WTC11 (cell line): ENCODE data around the gene RABEPK. TPM values are rescaled to one million over a fixed set of nuclear protein-coding genes. Genes with fewer than 3 reads are reported as not detected.

Experiments
- ATAC-seq: fragments of 200-7000 bp; cut with Tn5 transposase; 2 replicates; pipeline ENCODE4 v1.10.0; 2021; ENCODE audit warnings: mild to moderate bottlenecking, moderate library complexity
- CTCF ChIA-PET: fragments of 300-600 bp; sonication (Branson Sonifier 250); formaldehyde crosslinking; loops from one replicate; lab custom pipeline; 2021; ENCODE audit warnings: antibody characterized with exemption; lab: Charles Lee
- POLR2A ChIA-PET: fragments of 350-600 bp; sonication (Branson Sonifier 250); formaldehyde crosslinking; loops from one replicate; lab custom pipeline; 2021; ENCODE audit warnings: antibody characterized with exemption; lab: Charles Lee
- DNase-seq: peaks from one replicate; pipeline ENCODE4 v3.0.0; 2021; ENCODE audit warnings: low spot score
- H3K27ac Mint-ChIP-seq: 2 replicates; pipeline ENCODE4 v1.8.0; 2021; ENCODE audit warnings: mixed read lengths
- H3K27me3 Mint-ChIP-seq: 2 replicates; pipeline ENCODE4 v1.8.0; 2021; ENCODE audit warnings: low read depth, mild to moderate bottlenecking, moderate library complexity, mixed read lengths
- H3K36me3 Mint-ChIP-seq: 2 replicates; pipeline ENCODE4 v1.8.0; 2021; ENCODE audit warnings: mixed read lengths
- H3K4me1 Mint-ChIP-seq: 2 replicates; pipeline ENCODE4 v1.8.0; 2022; ENCODE audit warnings: mixed read lengths
- H3K4me3 Mint-ChIP-seq: 2 replicates; pipeline ENCODE4 v1.8.0; 2021; ENCODE audit warnings: mild to moderate bottlenecking, moderate library complexity, mixed read lengths
- H3K9me3 Mint-ChIP-seq: 2 replicates; pipeline ENCODE4 v1.8.0; 2021; ENCODE audit warnings: mixed read lengths
- ATF1 ChIP-seq: sonication (generic); formaldehyde crosslinking; IDR thresholded peaks from 2 replicates; pipeline ENCODE4 v1.8.1; 2023; ENCODE audit warnings: mild to moderate bottlenecking, moderate library complexity, missing genetic modification reagents
- CREB1 ChIP-seq: sonication (generic); formaldehyde crosslinking; IDR thresholded peaks from 2 replicates; pipeline ENCODE4 v1.8.0; 2023; ENCODE audit warnings: mild to moderate bottlenecking, missing genetic modification reagents
- CREM ChIP-seq: sonication (generic); formaldehyde crosslinking; IDR thresholded peaks from 2 replicates; pipeline ENCODE4 v1.8.1; 2022; ENCODE audit warnings: mild to moderate bottlenecking, missing genetic modification reagents, moderate library complexity
- FOXK1 ChIP-seq: sonication (generic); formaldehyde crosslinking; IDR thresholded peaks from 2 replicates; pipeline ENCODE4 v1.8.0; 2022; ENCODE audit warnings: mild to moderate bottlenecking, moderate library complexity, missing genetic modification reagents
- HMGXB4 ChIP-seq: sonication (generic); formaldehyde crosslinking; IDR thresholded peaks from 2 replicates; pipeline ENCODE4 v1.8.1; 2023; ENCODE audit warnings: mild to moderate bottlenecking, moderate library complexity, missing genetic modification reagents
- IRF1 ChIP-seq: sonication (generic); formaldehyde crosslinking; IDR thresholded peaks from 2 replicates; pipeline ENCODE4 v1.8.0; 2023; ENCODE audit warnings: missing genetic modification reagents
- KAT7 ChIP-seq: sonication (generic); formaldehyde crosslinking; IDR thresholded peaks from 2 replicates; pipeline ENCODE4 v1.8.1; 2023; ENCODE audit warnings: missing genetic modification reagents, mild to moderate bottlenecking, borderline replicate concordance
- MAX ChIP-seq: sonication (generic); formaldehyde crosslinking; IDR thresholded peaks from 2 replicates; pipeline ENCODE4 v1.8.0; 2022; ENCODE audit warnings: mild to moderate bottlenecking, missing genetic modification reagents
- MLX ChIP-seq: sonication (generic); formaldehyde crosslinking; IDR thresholded peaks from 2 replicates; pipeline ENCODE4 v1.8.1; 2023; ENCODE audit warnings: mild to moderate bottlenecking, missing genetic modification reagents, moderate library complexity
- MXD4 ChIP-seq: fragments of 250-450 bp; sonication (Bioruptor Pico); IDR thresholded peaks from 2 replicates; pipeline ENCODE4 v1.8.0; 2021; ENCODE audit warnings: mild to moderate bottlenecking, moderate library complexity, borderline replicate concordance
- MYBL2 ChIP-seq: sonication (generic); formaldehyde crosslinking; IDR thresholded peaks from 2 replicates; pipeline ENCODE4 v1.8.1; 2023; ENCODE audit warnings: mild to moderate bottlenecking, moderate library complexity, missing genetic modification reagents
- NFE2L1 ChIP-seq: sonication (generic); formaldehyde crosslinking; IDR thresholded peaks from 2 replicates; pipeline ENCODE4 v1.8.1; 2023; ENCODE audit warnings: missing genetic modification reagents
- NFYB ChIP-seq: sonication (generic); formaldehyde crosslinking; conservative IDR thresholded peaks from 2 replicates; pipeline ENCODE4 v1.8.0; 2022; ENCODE audit warnings: low read depth, missing genetic modification reagents
- OVOL2 ChIP-seq: fragments of 250-450 bp; sonication (Bioruptor Pico); IDR thresholded peaks from 2 replicates; pipeline ENCODE4 v1.9.0; 2021; ENCODE audit warnings: mild to moderate bottlenecking, borderline replicate concordance
- RELA ChIP-seq: sonication (generic); formaldehyde crosslinking; IDR thresholded peaks from 2 replicates; pipeline ENCODE4 v1.8.1; 2022; ENCODE audit warnings: missing genetic modification reagents, mild to moderate bottlenecking, borderline replicate concordance
- SMAD3 ChIP-seq: sonication (generic); formaldehyde crosslinking; IDR thresholded peaks from 2 replicates; pipeline ENCODE4 v1.8.0; 2022; ENCODE audit warnings: missing genetic modification reagents, mild to moderate bottlenecking, borderline replicate concordance
- SOX15 ChIP-seq: fragments of 250-450 bp; sonication (Bioruptor Pico); IDR thresholded peaks from 2 replicates; pipeline ENCODE4 v1.9.0; 2021; ENCODE audit warnings: mild to moderate bottlenecking
- SP1 ChIP-seq: sonication (generic); formaldehyde crosslinking; conservative IDR thresholded peaks from 2 replicates; pipeline ENCODE4 v1.8.1; 2022; ENCODE audit warnings: missing genetic modification reagents
- TEAD4 ChIP-seq: sonication (generic); formaldehyde crosslinking; IDR thresholded peaks from 2 replicates; pipeline ENCODE4 v1.8.0; 2022; ENCODE audit warnings: mild to moderate bottlenecking, missing genetic modification reagents
- ZNF121 ChIP-seq: sonication (generic); formaldehyde crosslinking; IDR thresholded peaks from 2 replicates; pipeline ENCODE4 v1.8.0; 2023; ENCODE audit warnings: missing genetic modification reagents
- ZNF232 ChIP-seq: sonication (generic); formaldehyde crosslinking; IDR thresholded peaks from 2 replicates; pipeline ENCODE4 v1.8.0; 2022; ENCODE audit warnings: mild to moderate bottlenecking, missing genetic modification reagents
- ZNF423 ChIP-seq: fragments of 250-450 bp; sonication (Bioruptor Pico); IDR thresholded peaks from 2 replicates; pipeline ENCODE4 v2.1.2; 2022; ENCODE audit warnings: mild to moderate bottlenecking, moderate library complexity
- ZNF425 ChIP-seq: fragments of 250-450 bp; sonication (Bioruptor Pico); conservative IDR thresholded peaks from 2 replicates; pipeline ENCODE4 v1.9.0; 2021; ENCODE audit warnings: mild to moderate bottlenecking
- total RNA-seq: library from RNA; stranded (reverse); gene quantifications from 3 replicates; pipeline ENCODE4 v1.2.3, GENCODE V29; 2021

The RABEPK gene
- total RNA-seq, 1 experiment from 2014 or later, result 25.5 TPM

- peaks cover 2% of the 10 kb centered on the region; the same call in 1 of the 2 replicates for H3K27me3 Mint-ChIP-seq
- DNase-seq (no peak), ATAC-seq (no peak)
- peak overlapping the region; percentile 100 for H3K27ac Mint-ChIP-seq
- CTCF ChIA-PET, result interaction anchor here (0.6 to 1.9 kb wide), 3 partner anchors 16 to 213 kb away, joined by 4 to 14 read pairs (median 12); no protein-coding TSS in a partner anchor
- POLR2A ChIA-PET, result no interaction called here
- TF ChIP-seq ZNF121 (CRISPR knock-in tag), result peak; percentile 51; the same call in 1 of the 2 replicates
- no peak for TF ChIP-seq SP1 (CRISPR knock-in tag)
- no peak for TF ChIP-seq ZNF232
- no peak for TF ChIP-seq CREM
- TF ChIP-seq ZNF423 (CRISPR knock-in tag), result no peak
- H3K4me3 Mint-ChIP-seq, result peak overlapping the region; percentile 98
- H3K9me3 Mint-ChIP-seq, result no peaks in the 10 kb centered on the region
- H3K4me1 Mint-ChIP-seq, result peaks cover 30% of the 10 kb centered on the region
- peaks cover 60% of the 10 kb centered on the region for H3K36me3 Mint-ChIP-seq
Observed at GRCh38 chr9:125239631-125240597, 39.6 kb downstream of the RABEPK start.

GRCh38 chr9:125240649-125240999 lies 40.3 kb downstream of the RABEPK start:
- Mint-ChIP-seq H3K9me3 (no peaks in the 10 kb centered on the region), H3K27ac (peak overlapping the region; percentile 100), H3K4me1 (peaks cover 30% of the 10 kb centered on the region), H3K36me3 (peaks cover 55% of the 10 kb centered on the region), H3K4me3 (peak overlapping the region; percentile 98), H3K27me3 (peaks cover 2% of the 10 kb centered on the region; the same call in 1 of the 2 replicates)
- DNase-seq (no peak), ATAC-seq (no peak)
- CTCF ChIA-PET, result interaction anchor here (1.1 to 1.9 kb wide), 4 partner anchors 15 to 167 kb away, joined by 3 to 14 read pairs (median 8); no protein-coding TSS in a partner anchor
- POLR2A ChIA-PET, result interaction anchor here (1.3 to 2.0 kb wide), 8 partner anchors 15 to 370 kb away, joined by 3 to 16 read pairs (median 4); partner anchors contain the start of gene RABEPK
- TF ChIP-seq CREB1 (no peak), ATF1 (peak; percentile 22; the same call in 1 of the 2 replicates), KAT7 (0 out of 2 replicates have a peak, but pooled peaks have one; percentile 44), HMGXB4 (CRISPR knock-in tag) (0 out of 2 replicates have a peak, but pooled peaks have one; percentile 59), IRF1 (no peak), MLX (CRISPR knock-in tag) (no peak), ZNF232 (0 out of 2 replicates have a peak, but pooled peaks have one; percentile 61), RELA (CRISPR knock-in tag) (no peak), MXD4 (CRISPR knock-in tag) (no peak), MAX (peak; percentile 38; the same call in 1 of the 2 replicates)

GRCh38 chr9:125241000-125241862 lies 40.9 kb downstream of the RABEPK start, which contains the start of gene HSPA5:
TSS of gene HSPA5 (minus strand) at chr9:125241343. CDS start at chr9:125241126, 217 bp downstream.
- H3K27me3 Mint-ChIP-seq, result peaks cover 2% of the 10 kb centered on the region; the same call in 1 of the 2 replicates
- ChIA-PET CTCF (interaction anchor here (0.7 to 1.9 kb wide), 7 partner anchors 15 to 467 kb away, joined by 3 to 14 read pairs (median 4); partner anchors contain the start of gene GAPVD1), POLR2A (interaction anchor here (0.6 to 2.0 kb wide), 21 partner anchors 9 to 470 kb away, joined by 3 to 16 read pairs (median 4); partner anchors contain the start of genes ARPC5L, GAPVD1, NR6A1 and RABEPK)
- peaks cover 30% of the 10 kb centered on the region for H3K4me1 Mint-ChIP-seq
- peak within 1 kb of the TSS; percentile 100 for H3K27ac Mint-ChIP-seq
- H3K36me3 Mint-ChIP-seq, result peaks cover 49% of the 10 kb centered on the region
- H3K4me3 Mint-ChIP-seq, result peak within 1 kb of the TSS; percentile 98
- peak; percentile 100 for DNase-seq
- no peaks in the 10 kb centered on the region for H3K9me3 Mint-ChIP-seq
- ATAC-seq, result peak; percentile 94
- peak; percentile 46; the same call in 1 of the 2 replicates for TF ChIP-seq OVOL2 (CRISPR knock-in tag)
- peak; percentile 29; the same call in 1 of the 2 replicates for TF ChIP-seq FOXK1 (CRISPR knock-in tag)
- peak; percentile 98 for TF ChIP-seq NFYB (CRISPR knock-in tag)
- no peak for TF ChIP-seq ZNF425
- peak; percentile 84; the same call in 1 of the 2 replicates for TF ChIP-seq CREM
- TF ChIP-seq SOX15 (CRISPR knock-in tag), result no peak
- no peak for TF ChIP-seq TEAD4 (CRISPR knock-in tag)
- TF ChIP-seq MYBL2 (CRISPR knock-in tag), result peak; percentile 75; the same call in 1 of the 2 replicates
- TF ChIP-seq ZNF423 (CRISPR knock-in tag), result peak; percentile 44; the same call in 1 of the 2 replicates
- peak; percentile 70; the same call in 1 of the 2 replicates for TF ChIP-seq SMAD3 (CRISPR knock-in tag)
- TF ChIP-seq NFE2L1 (CRISPR knock-in tag), result peak; percentile 59; the same call in 1 of the 2 replicates
